OCI-LY3 (cell line): ENCODE data around the gene SPPL3.

ENCODE experiments used
- H2AFZ ChIP-seq: fragments of 200-600, 300-600 bp; shearing (Covaris generic); 2 replicates; pipeline ENCODE4 v1.6.0; 2014; ENCODE audit warnings: antibody characterized with exemption, low read depth, low read length
- H3K27ac ChIP-seq: fragments of 200-600, 300-600 bp; sonication (generic); 2 replicates; pipeline ENCODE4 v1.5.1; 2014; ENCODE audit warnings: mild to moderate bottlenecking, low read length, moderate library complexity, mixed read lengths
- H3K27me3 ChIP-seq: fragments of 200-600, 300-600 bp; sonication (generic); 2 replicates; pipeline ENCODE4 v1.6.1; 2014; ENCODE audit warnings: low read depth, low read length, mixed read lengths
- H3K36me3 ChIP-seq: fragments of 200-600, 300-600 bp; sonication (generic); replicated peaks from 2 replicates; pipeline ENCODE3; 2014; ENCODE audit warnings: low read depth, low read length, mixed read lengths
- H3K4me1 ChIP-seq: fragments of 300-600, 200-600 bp; sonication (generic); 2 replicates; pipeline ENCODE4 v1.6.1; 2014; ENCODE audit warnings: low read length, mixed read lengths
- H3K4me2 ChIP-seq: fragments of 200-600, 300-600 bp; sonication (generic); 2 replicates; pipeline ENCODE4 v1.6.1; 2014; ENCODE audit warnings: low read length, mixed read lengths
- H3K4me3 ChIP-seq: fragments of 300-600, 200-600 bp; sonication (generic); 2 replicates; pipeline ENCODE4 v1.5.1; 2014; ENCODE audit warnings: antibody characterized with exemption, mild to moderate bottlenecking, low read length, moderate library complexity
- H3K79me2 ChIP-seq: fragments of 300-600, 200-600 bp; shearing (Covaris generic); 2 replicates; pipeline ENCODE4 v1.6.1; 2014; ENCODE audit warnings: mild to moderate bottlenecking, low read length, mixed read lengths
- H3K9ac ChIP-seq: fragments of 300-600, 200-600 bp; shearing (Covaris generic); 2 replicates; pipeline ENCODE4 v1.6.0; 2014; ENCODE audit warnings: mild to moderate bottlenecking, low read length, moderate library complexity
- H3K9me3 ChIP-seq: fragments of 200-600, 300-600 bp; shearing (Covaris generic); 2 replicates; pipeline ENCODE4 v1.6.1; 2014; ENCODE audit warnings: low read length, mixed read lengths; ENCODE audit not compliant: insufficient read depth
- H4K20me1 ChIP-seq: fragments of 200-600, 300-600 bp; sonication (generic); 2 replicates; pipeline ENCODE4 v1.6.1; 2016; ENCODE audit warnings: low read length, mixed read lengths; ENCODE audit not compliant: insufficient read depth
- EZH2phosphoT487 ChIP-seq: fragments of 200-600 bp; shearing (Covaris generic); IDR thresholded peaks from 2 replicates; pipeline ENCODE4 v1.6.1; 2018; ENCODE audit warnings: antibody characterized with exemption, mixed run types, low read depth
- TF ChIP-seq, protein P1 (sequence below): fragments of 200-600, 300-600 bp; sonication (generic); IDR thresholded peaks from 2 replicates; pipeline ENCODE4 v1.5.1; 2014; ENCODE audit warnings: antibody characterized with exemption, low read length, low read depth

The SPPL3 gene

DNA sequence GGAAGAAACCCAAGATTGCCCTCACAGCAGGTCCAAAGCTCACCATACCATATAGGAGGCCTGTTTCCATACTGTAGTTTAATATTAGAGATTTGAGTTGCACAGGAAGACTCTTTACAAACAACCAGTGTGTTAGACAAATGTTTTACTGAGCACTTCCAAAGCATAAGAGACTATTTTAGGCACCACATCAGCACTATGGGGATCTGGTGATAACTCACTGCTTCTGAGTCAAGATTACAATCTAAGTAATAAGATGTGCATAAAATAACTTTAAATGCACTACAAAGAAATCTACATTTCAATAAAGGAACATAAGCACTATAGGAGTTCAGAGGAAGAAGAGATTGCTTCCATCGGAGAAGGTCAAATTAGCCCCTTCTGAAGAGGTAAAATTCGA lies 71.4 kb downstream of the SPPL3 start:
- Histone ChIP-seq H3K27ac (no peak overlapping the region), H3K4me2 (0 out of 2 replicates have a peak overlapping the region, but pooled peaks have one; percentile 20), H3K9me3 (no peaks in the 10 kb centered on the region), H3K9ac (no peak overlapping the region), H3K36me3 (peaks cover 4% of the 10 kb centered on the region), H4K20me1 (no peaks in the 10 kb centered on the region), H3K79me2 (peaks cover 87% of the 10 kb centered on the region), H2AFZ (no peak overlapping the region), H3K27me3 (no peaks in the 10 kb centered on the region), H3K4me3 (no peak overlapping the region), H3K4me1 (peaks cover 56% of the 10 kb centered on the region)
- TF ChIP-seq, protein P1, sequence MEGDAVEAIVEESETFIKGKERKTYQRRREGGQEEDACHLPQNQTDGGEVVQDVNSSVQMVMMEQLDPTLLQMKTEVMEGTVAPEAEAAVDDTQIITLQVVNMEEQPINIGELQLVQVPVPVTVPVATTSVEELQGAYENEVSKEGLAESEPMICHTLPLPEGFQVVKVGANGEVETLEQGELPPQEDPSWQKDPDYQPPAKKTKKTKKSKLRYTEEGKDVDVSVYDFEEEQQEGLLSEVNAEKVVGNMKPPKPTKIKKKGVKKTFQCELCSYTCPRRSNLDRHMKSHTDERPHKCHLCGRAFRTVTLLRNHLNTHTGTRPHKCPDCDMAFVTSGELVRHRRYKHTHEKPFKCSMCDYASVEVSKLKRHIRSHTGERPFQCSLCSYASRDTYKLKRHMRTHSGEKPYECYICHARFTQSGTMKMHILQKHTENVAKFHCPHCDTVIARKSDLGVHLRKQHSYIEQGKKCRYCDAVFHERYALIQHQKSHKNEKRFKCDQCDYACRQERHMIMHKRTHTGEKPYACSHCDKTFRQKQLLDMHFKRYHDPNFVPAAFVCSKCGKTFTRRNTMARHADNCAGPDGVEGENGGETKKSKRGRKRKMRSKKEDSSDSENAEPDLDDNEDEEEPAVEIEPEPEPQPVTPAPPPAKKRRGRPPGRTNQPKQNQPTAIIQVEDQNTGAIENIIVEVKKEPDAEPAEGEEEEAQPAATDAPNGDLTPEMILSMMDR: no peak
- no peak for TF ChIP-seq EZH2phosphoT487

DNA sequence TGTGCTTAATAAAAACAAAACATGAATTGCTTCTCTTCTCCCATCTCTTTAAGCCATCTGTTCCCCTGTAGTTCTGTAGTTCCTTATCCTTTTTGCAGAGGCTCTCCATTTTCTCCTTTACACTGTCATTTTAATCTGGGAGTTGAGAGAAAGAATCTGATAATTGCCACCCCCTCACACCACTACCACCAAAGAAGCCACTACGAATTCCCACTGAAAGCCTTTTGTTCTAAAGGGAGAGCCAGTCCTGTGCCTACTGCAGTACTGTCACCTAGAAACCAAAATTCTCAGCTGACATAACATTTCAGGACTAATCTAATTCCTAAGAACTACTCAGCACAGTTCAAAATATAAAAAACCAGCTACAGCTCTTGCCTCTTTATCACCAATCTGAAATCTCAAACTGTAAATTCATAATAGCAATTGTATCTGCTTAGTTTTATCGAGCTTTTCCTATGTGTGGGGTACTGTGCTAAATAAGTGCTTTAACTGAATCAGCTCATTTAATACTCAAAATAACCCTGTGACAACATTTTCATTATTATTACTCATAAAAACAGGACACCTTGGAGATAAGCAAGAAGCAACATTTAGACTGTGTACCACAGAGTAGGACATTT lies 72.4 kb downstream of the SPPL3 start:
- H3K9ac ChIP-seq: no peak overlapping the region
- no peaks in the 10 kb centered on the region for H3K27me3 ChIP-seq
- H3K9me3 ChIP-seq: no peaks in the 10 kb centered on the region
- H3K4me1 ChIP-seq: peaks cover 56% of the 10 kb centered on the region
- H3K36me3 ChIP-seq: peaks cover 4% of the 10 kb centered on the region
- no peak overlapping the region for H3K4me3 ChIP-seq
- H2AFZ ChIP-seq: no peak overlapping the region
- no peaks in the 10 kb centered on the region for H4K20me1 ChIP-seq
- H3K27ac ChIP-seq: no peak overlapping the region
- H3K79me2 ChIP-seq: peaks cover 86% of the 10 kb centered on the region
- no peak overlapping the region for H3K4me2 ChIP-seq
- TF ChIP-seq, protein P1: no peak
- TF ChIP-seq EZH2phosphoT487: no peak

DNA sequence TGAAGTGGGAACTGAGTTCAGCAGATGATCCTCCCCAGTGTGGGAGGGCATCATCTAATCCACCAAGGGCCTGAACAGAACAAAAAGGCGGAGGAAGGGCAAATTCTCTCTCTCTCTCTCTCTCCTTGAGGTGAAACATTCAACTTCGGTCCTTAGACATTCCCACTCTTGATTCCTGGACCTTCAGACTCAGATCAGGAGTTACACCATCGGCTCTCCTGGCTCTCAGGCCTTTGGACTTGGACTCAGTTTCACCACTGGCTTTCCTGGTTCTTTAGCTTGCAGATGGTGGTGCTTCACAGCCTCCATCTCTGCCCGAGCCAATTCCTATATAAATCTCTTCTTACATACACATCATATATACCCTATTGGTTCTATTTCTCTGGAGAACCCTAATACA lies 73.2 kb downstream of the SPPL3 start:
- Histone ChIP-seq H4K20me1 (no peaks in the 10 kb centered on the region), H3K27ac (no peak overlapping the region), H3K27me3 (no peaks in the 10 kb centered on the region), H3K4me1 (peaks cover 54% of the 10 kb centered on the region), H3K4me2 (no peak overlapping the region), H3K4me3 (no peak overlapping the region), H3K79me2 (peaks cover 84% of the 10 kb centered on the region), H3K9me3 (no peaks in the 10 kb centered on the region), H3K36me3 (no peaks in the 10 kb centered on the region), H3K9ac (no peak overlapping the region), H2AFZ (no peak overlapping the region)
- TF ChIP-seq, protein P1: no peak
- TF ChIP-seq EZH2phosphoT487: no peak

DNA sequence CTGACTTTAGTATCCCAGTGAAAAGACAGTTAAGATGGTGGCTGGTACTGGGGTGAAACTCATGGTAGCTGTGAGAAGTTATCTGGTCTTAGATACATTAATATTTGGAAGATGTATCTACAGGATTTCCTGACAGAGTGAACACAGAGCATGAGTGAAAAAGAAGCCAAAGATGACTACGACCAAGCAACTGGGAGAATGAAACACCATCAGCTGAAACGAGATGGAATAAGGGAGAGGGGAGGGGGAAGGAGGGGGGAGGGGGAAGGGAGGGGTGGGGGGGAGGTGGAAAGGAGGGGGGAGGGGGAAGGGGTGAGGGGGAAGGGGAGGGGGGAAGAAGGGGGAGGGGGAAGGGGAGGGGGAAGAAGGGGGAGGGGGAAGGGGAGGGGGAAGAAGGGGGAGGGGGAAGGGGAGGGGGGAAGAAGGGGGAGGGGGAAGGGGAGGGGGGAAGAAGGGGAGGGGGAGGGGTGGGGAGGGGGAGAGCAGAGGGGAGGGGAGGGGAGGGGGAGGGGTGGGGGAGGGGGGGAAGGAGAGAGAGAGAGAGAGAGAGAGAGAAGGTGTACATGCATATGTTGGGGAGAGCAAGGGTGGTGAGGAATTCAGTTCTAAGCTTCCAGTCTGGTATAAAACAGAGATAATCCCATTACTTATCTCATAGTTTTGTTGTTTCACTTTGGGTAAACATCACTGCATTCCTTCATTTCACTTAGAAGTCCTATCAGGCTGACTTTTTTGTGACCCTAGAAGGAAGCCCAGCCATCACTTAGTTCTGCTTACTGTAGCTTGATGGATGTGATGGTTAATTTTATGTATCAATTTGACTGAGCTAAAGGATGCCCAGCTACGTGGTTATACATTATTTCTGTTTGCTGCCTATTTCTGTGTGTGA lies 73.9 kb downstream of the SPPL3 start:
- Histone ChIP-seq H3K9ac (no peak overlapping the region), H3K9me3 (no peaks in the 10 kb centered on the region), H3K27me3 (no peaks in the 10 kb centered on the region), H4K20me1 (no peaks in the 10 kb centered on the region), H3K79me2 (peaks cover 85% of the 10 kb centered on the region), H2AFZ (no peak overlapping the region), H3K4me1 (peaks cover 47% of the 10 kb centered on the region), H3K27ac (no peak overlapping the region), H3K36me3 (no peaks in the 10 kb centered on the region), H3K4me2 (no peak overlapping the region), H3K4me3 (no peak overlapping the region)
- TF ChIP-seq, protein P1: no peak
- TF ChIP-seq EZH2phosphoT487: no peak
